GM10266 (cell line): Measurements from ENCODE around the gene ACAP2.

Experiments
- DNase-seq: peaks from one replicate; pipeline ENCODE4 v3.0.0; 2012; ENCODE audit errors: extremely low spot score
- TF ChIP-seq, protein P1 (sequence below): IDR thresholded peaks from 2 replicates; pipeline ENCODE4 v1.5.1; 2012; ENCODE audit warnings: mild to moderate bottlenecking, low read depth; ENCODE audit not compliant: control insufficient read depth, insufficient read depth; ENCODE audit errors: missing control alignments

ACAP2 gene

DNA sequence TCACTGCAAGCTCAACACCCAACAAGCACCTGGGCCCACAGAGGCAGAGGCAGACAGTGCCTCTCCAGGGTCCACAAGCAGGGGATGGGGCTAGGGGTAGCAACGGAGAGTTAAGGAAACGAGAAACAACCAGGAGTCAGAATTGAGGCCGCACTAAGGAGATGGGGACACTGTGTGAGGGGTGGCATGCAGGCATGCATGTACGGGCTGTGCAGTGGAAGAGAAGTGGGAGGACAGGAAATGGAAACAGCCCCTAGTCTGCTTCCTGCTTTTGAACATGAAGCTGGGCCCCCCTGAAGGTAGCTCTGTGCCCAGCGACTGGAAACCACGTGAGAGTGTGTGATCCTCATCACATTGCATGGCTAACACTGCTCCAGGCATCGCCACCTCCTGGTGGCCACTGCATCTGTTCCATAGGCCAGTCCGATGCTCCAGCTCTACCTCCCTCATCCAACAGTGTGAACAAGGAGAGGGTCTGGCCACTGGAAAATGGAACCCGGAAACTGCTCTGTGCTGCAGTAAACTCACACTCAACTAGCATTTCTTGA is 215.8 kb downstream of the ACAP2 start:
- no peak for DNase-seq
- TF ChIP-seq, protein P1, sequence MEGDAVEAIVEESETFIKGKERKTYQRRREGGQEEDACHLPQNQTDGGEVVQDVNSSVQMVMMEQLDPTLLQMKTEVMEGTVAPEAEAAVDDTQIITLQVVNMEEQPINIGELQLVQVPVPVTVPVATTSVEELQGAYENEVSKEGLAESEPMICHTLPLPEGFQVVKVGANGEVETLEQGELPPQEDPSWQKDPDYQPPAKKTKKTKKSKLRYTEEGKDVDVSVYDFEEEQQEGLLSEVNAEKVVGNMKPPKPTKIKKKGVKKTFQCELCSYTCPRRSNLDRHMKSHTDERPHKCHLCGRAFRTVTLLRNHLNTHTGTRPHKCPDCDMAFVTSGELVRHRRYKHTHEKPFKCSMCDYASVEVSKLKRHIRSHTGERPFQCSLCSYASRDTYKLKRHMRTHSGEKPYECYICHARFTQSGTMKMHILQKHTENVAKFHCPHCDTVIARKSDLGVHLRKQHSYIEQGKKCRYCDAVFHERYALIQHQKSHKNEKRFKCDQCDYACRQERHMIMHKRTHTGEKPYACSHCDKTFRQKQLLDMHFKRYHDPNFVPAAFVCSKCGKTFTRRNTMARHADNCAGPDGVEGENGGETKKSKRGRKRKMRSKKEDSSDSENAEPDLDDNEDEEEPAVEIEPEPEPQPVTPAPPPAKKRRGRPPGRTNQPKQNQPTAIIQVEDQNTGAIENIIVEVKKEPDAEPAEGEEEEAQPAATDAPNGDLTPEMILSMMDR, result peak; percentile 47

DNA sequence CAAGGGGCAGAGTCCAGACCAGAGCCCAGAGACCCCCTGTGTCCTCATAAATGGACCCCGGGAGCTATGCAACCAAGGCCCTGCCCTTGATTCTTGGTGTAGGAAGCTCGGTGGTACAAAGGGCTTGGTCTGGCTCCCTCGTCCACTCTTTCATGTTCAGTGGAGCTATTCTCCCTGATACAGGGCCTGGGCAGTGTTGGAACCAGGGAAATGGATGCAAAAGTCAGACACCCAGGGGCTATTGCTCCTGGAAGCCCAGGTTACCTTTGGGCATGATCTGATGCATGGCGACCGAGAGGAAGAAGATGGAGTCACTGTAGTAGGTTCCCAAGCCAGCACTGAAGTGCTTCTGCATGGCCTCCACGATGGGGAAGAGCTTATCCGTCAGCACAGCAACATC is 216.4 kb downstream of the ACAP2 start:
- TF ChIP-seq, protein P1, result no peak

DNA sequence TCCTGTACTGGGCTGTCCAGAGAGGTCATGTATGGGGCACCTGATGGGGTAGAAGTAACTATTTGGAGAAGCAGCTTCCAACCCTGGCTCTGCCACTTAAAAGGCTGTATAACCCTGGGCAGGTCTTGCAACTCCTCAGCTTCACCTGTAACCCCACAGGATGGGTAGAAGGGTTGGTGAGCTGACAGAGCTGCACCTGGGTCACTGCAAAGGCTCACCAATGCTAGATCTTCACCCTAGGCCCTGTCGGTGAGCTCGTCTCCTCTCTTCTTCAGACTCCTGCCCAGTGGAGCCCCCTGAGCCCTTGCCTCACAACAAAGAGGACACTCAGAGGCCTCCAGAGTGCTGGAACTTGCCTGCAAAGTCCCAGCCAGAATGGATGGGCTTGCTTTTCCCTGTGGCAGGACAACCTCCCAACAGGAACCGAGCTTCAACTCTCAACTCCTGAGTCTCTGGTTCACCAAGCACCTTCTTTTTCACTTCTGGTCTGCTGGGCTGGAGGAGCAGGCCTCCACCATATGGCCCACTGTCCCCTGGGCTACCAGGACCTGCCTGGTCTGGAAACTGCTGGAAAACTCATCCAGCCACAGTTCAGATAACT is 217.7 kb downstream of the ACAP2 start:
- no peak for DNase-seq
- TF ChIP-seq, protein P1, result no peak

More for the DNA sequence above, 216.4 kb downstream of the ACAP2 start:
- DNase-seq, result no peak
